CD8-positive, alpha-beta memory T cell (primary cell): Measurements from ENCODE around the gene YEATS4. TPM values are rescaled to one million over a fixed set of nuclear protein-coding genes. Genes with fewer than 3 reads are reported as not detected.
A peak's percentile ranks its signal among the peaks of the same experiment; 100 is the strongest.

Source experiments
- CTCF ChIA-PET: fragments of 350-600 bp; sonication (Branson Sonifier 250); formaldehyde crosslinking; loops from one replicate; lab custom pipeline; 2021; ENCODE audit warnings: antibody characterized with exemption; lab: Charles Lee
- POLR2A ChIA-PET: fragments of 350-600 bp; sonication (Branson Sonifier 250); formaldehyde crosslinking; loops from one replicate; lab custom pipeline; 2021; ENCODE audit warnings: antibody characterized with exemption; lab: Charles Lee
- DNase-seq, 5 donors: peaks; one replicate each; pipeline versions ENCODE4 v3.0.0 to v3.0.0-alpha.2; 2020 to 2022; ENCODE audit warnings: mixed read lengths in 1 of 5
- H3K27ac ChIP-seq: one replicate; pipeline ENCODE4 v1.7.0; 2013; ENCODE audit warnings: low read depth, mild to moderate bottlenecking, low read length, moderate library complexity
- H3K27me3 ChIP-seq: 2 replicates; pipeline ENCODE4 v1.7.0; 2013; ENCODE audit warnings: low read length, mild to moderate bottlenecking; ENCODE audit not compliant: insufficient read depth, poor library complexity, severe bottlenecking
- H3K36me3 ChIP-seq: 2 replicates; pipeline ENCODE4 v1.7.0; 2013; ENCODE audit warnings: mild to moderate bottlenecking, low read length, moderate library complexity; ENCODE audit not compliant: insufficient read depth
- H3K4me1 ChIP-seq: 2 replicates; pipeline ENCODE4 v1.7.0; 2013; ENCODE audit warnings: mild to moderate bottlenecking, low read length, moderate library complexity; ENCODE audit not compliant: insufficient read depth
- H3K4me3 ChIP-seq: 2 replicates; pipeline ENCODE4 v1.7.0; 2013; ENCODE audit warnings: mild to moderate bottlenecking, low read length
- H3K9me3 ChIP-seq: 2 replicates; pipeline ENCODE4 v1.7.0; 2013; ENCODE audit warnings: mild to moderate bottlenecking, low read length
- H3K27ac Mint-ChIP-seq, 8 donors: one replicate each; pipeline ENCODE4 v1.8.0; 2020 to 2021; ENCODE audit warnings: mixed read lengths in 8 of 8, mild to moderate bottlenecking in 6 of 8, inconsistent platforms in 3 of 8, moderate library complexity in 3 of 8
- H3K27me3 Mint-ChIP-seq, 2 donors: one replicate each; pipeline ENCODE4 v1.8.0; 2020 to 2021; ENCODE audit warnings: mixed read lengths in 2 of 2, mild to moderate bottlenecking in 1 of 2, moderate library complexity in 1 of 2
- H3K36me3 Mint-ChIP-seq, 3 donors: one replicate each; pipeline ENCODE4 v1.8.0; 2020 to 2021; ENCODE audit warnings: mixed read lengths in 3 of 3, inconsistent platforms in 1 of 3, mild to moderate bottlenecking in 1 of 3
- H3K4me1 Mint-ChIP-seq, 3 donors: one replicate each; pipeline ENCODE4 v1.8.0; 2020 to 2021; ENCODE audit warnings: mixed read lengths in 3 of 3, inconsistent platforms in 1 of 3, mild to moderate bottlenecking in 1 of 3
- H3K4me3 Mint-ChIP-seq, 7 donors: one replicate each; pipeline ENCODE4 v1.8.0; 2020 to 2021; ENCODE audit warnings: mixed read lengths in 7 of 7, mild to moderate bottlenecking in 6 of 7, moderate library complexity in 4 of 7, inconsistent platforms in 2 of 7
- H3K9me3 Mint-ChIP-seq, 5 donors: one replicate each; pipeline ENCODE4 v1.8.0; 2020 to 2022; ENCODE audit warnings: mixed read lengths in 5 of 5, mild to moderate bottlenecking in 3 of 5, moderate library complexity in 2 of 5, inconsistent platforms in 1 of 5
- polyA plus RNA-seq: library from polyadenylated mRNA; unstranded; fragments of 300-500 nt; fragmentation: Illumina TruSeq; gene quantifications from one replicate; pipeline ENCODE4 v1.2.3, GENCODE V29; 2021
- total RNA-seq, 2 experiments: library from RNA; stranded (reverse); gene quantifications; one replicate each; pipeline ENCODE4 v1.2.3, GENCODE V29; 2021

Gene YEATS4
- total and polyA plus RNA-seq, 3 experiments from 2014 or later, result 26.6 to 39.7 (median 34.9) TPM

- Histone ChIP-seq H3K36me3 (no peaks in the 10 kb centered on the region), H3K27me3 (no peaks in the 10 kb centered on the region), H3K9me3 (no peaks in the 10 kb centered on the region), H3K4me1 (no peaks in the 10 kb centered on the region), H3K4me3 (no peak overlapping the region), H3K27ac (no peak overlapping the region)
- peaks cover 4 to 17% (median 13%) of the 10 kb centered on the region in 3 donors for H3K36me3 Mint-ChIP-seq
- H3K27me3 Mint-ChIP-seq, result no peaks in the 10 kb centered on the region
- no peak overlapping the region for H3K4me3 Mint-ChIP-seq
- H3K27ac Mint-ChIP-seq, result no peak overlapping the region
- H3K4me1 Mint-ChIP-seq, result no peaks in the 10 kb centered on the region
- peaks cover 0 to 5% (median 0%) of the 10 kb centered on the region in 5 donors for H3K9me3 Mint-ChIP-seq
- POLR2A ChIA-PET, result no interaction called here
- CTCF ChIA-PET, result no interaction called here
- no peak for DNase-seq
These were observed 42.4 kb downstream of the YEATS4 start for GRCh38 chr12:69401940-69402339.

DNA sequence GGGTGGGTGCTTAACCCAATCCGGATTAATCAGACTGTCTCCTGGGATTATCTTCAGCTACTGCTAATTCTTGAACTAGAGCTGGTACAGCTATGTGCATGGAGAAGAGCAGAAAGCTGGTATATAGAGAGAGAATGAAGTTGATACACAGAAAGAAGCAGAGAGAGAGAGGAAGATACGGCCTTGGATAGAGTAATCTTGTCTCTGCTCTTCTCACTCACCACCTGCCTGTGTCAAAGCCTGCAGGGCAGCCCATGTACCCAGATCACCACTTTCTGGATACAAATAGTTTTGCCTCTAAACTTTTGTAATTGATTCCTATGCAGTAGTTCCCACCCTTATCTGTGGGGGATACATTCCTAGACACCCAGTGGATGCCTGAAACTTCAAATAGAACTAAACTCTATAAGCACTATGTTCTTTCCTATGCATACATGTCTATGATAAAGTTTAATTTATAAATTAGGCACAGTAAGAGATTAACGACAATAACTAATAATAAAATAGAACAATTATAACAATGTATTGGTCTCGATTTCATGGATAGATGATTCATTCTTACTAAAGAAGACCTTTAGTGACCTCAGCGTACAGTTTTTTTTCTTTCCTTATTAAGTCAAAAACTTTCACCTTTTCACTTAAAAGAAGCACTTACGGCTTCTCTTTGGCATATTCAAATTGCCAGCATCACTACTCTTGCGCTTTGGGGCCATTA lies 45.5 kb downstream of the YEATS4 start:
- H3K9me3 Mint-ChIP-seq, result no peaks in the 10 kb centered on the region
- Histone ChIP-seq H3K4me1 (no peaks in the 10 kb centered on the region), H3K36me3 (no peaks in the 10 kb centered on the region), H3K27me3 (no peaks in the 10 kb centered on the region), H3K9me3 (no peaks in the 10 kb centered on the region), H3K4me3 (no peak overlapping the region), H3K27ac (no peak overlapping the region)
- CTCF ChIA-PET, result interaction anchor here (1.0 kb wide), 1 partner anchor 234 kb away, joined by 3 read pairs; no protein-coding TSS in a partner anchor
- POLR2A ChIA-PET, result no interaction called here
- no peak overlapping the region for H3K27ac Mint-ChIP-seq
- H3K4me1 Mint-ChIP-seq, result no peaks in the 10 kb centered on the region
- H3K36me3 Mint-ChIP-seq, result peaks cover 0 to 13% (median 10%) of the 10 kb centered on the region in 3 donors
- H3K4me3 Mint-ChIP-seq, result no peak overlapping the region
- no peak for DNase-seq
- no peaks in the 10 kb centered on the region for H3K27me3 Mint-ChIP-seq

- no peaks in the 10 kb centered on the region for H3K4me1 Mint-ChIP-seq
- peaks cover 0 to 18% (median 10%) of the 10 kb centered on the region in 3 donors for H3K36me3 Mint-ChIP-seq
- H3K9me3 ChIP-seq, result no peaks in the 10 kb centered on the region
- H3K27me3 Mint-ChIP-seq, result no peaks in the 10 kb centered on the region
- CTCF ChIA-PET, result no interaction called here
- no peaks in the 10 kb centered on the region for H3K27me3 ChIP-seq
- no peak overlapping the region for H3K27ac Mint-ChIP-seq
- no peaks in the 10 kb centered on the region for H3K36me3 ChIP-seq
- no peak overlapping the region for H3K4me3 Mint-ChIP-seq
- no peak for DNase-seq
- H3K4me3 ChIP-seq, result no peak overlapping the region
- H3K9me3 Mint-ChIP-seq, result no peaks in the 10 kb centered on the region
- H3K27ac ChIP-seq, result no peak overlapping the region
- H3K4me1 ChIP-seq, result no peaks in the 10 kb centered on the region
- POLR2A ChIA-PET, result no interaction called here
These were observed 46.0 kb downstream of the YEATS4 start for GRCh38 chr12:69405566-69405865.

DNA sequence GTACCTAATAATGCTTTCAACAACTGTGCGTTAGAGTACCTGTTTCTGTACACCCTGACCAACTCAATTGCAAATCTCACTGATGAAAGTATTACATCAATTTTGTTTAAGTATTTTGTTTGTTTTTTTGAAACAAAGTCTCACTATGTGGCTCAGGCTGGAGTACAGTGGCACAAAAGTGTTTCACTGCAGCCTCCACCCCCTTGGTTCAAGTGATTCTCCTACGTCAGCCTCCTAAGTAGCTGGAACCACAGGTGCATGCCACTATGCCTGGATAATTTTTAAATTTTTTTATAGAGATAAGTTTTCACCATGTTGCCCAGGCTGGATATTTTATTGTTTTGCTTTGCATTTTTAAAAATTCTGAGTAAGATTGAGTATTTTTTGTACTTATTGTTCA lies 46.7 kb downstream of the YEATS4 start:
- no peak for DNase-seq
- no peaks in the 10 kb centered on the region for H3K27me3 Mint-ChIP-seq
- Histone ChIP-seq H3K9me3 (no peaks in the 10 kb centered on the region), H3K27me3 (no peaks in the 10 kb centered on the region), H3K27ac (no peak overlapping the region), H3K4me1 (no peaks in the 10 kb centered on the region), H3K36me3 (no peaks in the 10 kb centered on the region), H3K4me3 (no peak overlapping the region)
- no peaks in the 10 kb centered on the region for H3K9me3 Mint-ChIP-seq
- H3K4me3 Mint-ChIP-seq, result no peak overlapping the region
- H3K4me1 Mint-ChIP-seq, result no peaks in the 10 kb centered on the region
- ChIA-PET CTCF (no interaction called here), POLR2A (no interaction called here)
- no peak overlapping the region for H3K27ac Mint-ChIP-seq
- peaks cover 0 to 19% (median 10%) of the 10 kb centered on the region in 3 donors for H3K36me3 Mint-ChIP-seq

- H3K27me3 ChIP-seq, result no peaks in the 10 kb centered on the region
- Mint-ChIP-seq H3K27me3 (peaks cover 0 to 2% of the 10 kb centered on the region in 2 donors), H3K4me1 (no peaks in the 10 kb centered on the region), H3K27ac (no peak overlapping the region), H3K9me3 (no peaks in the 10 kb centered on the region), H3K4me3 (no peak overlapping the region), H3K36me3 (peaks cover 0 to 26% (median 15%) of the 10 kb centered on the region in 3 donors)
- no peak for DNase-seq
- H3K9me3 ChIP-seq, result no peaks in the 10 kb centered on the region
- H3K4me1 ChIP-seq, result no peaks in the 10 kb centered on the region
- POLR2A ChIA-PET, result no interaction called here
- H3K36me3 ChIP-seq, result no peaks in the 10 kb centered on the region
- H3K4me3 ChIP-seq, result no peak overlapping the region
- no peak overlapping the region for H3K27ac ChIP-seq
- CTCF ChIA-PET, result no interaction called here
These were observed 51.0 kb downstream of the YEATS4 start for GRCh38 chr12:69410571-69410970.

GRCh38 chr12:69412655-69413054 lies 53.1 kb downstream of the YEATS4 start:
- H3K27ac ChIP-seq, result no peak overlapping the region
- no peaks in the 10 kb centered on the region for H3K36me3 ChIP-seq
- H3K4me3 ChIP-seq, result no peak overlapping the region
- H3K4me1 Mint-ChIP-seq, result no peaks in the 10 kb centered on the region
- ChIA-PET POLR2A (no interaction called here), CTCF (no interaction called here)
- no peaks in the 10 kb centered on the region for H3K27me3 ChIP-seq
- no peak for DNase-seq
- peaks cover 0 to 23% (median 13%) of the 10 kb centered on the region in 3 donors for H3K36me3 Mint-ChIP-seq
- no peaks in the 10 kb centered on the region for H3K9me3 ChIP-seq
- H3K9me3 Mint-ChIP-seq, result no peaks in the 10 kb centered on the region
- no peaks in the 10 kb centered on the region for H3K4me1 ChIP-seq
- H3K4me3 Mint-ChIP-seq, result no peak overlapping the region
- no peak overlapping the region for H3K27ac Mint-ChIP-seq
- peaks cover 0 to 2% of the 10 kb centered on the region in 2 donors for H3K27me3 Mint-ChIP-seq

DNA sequence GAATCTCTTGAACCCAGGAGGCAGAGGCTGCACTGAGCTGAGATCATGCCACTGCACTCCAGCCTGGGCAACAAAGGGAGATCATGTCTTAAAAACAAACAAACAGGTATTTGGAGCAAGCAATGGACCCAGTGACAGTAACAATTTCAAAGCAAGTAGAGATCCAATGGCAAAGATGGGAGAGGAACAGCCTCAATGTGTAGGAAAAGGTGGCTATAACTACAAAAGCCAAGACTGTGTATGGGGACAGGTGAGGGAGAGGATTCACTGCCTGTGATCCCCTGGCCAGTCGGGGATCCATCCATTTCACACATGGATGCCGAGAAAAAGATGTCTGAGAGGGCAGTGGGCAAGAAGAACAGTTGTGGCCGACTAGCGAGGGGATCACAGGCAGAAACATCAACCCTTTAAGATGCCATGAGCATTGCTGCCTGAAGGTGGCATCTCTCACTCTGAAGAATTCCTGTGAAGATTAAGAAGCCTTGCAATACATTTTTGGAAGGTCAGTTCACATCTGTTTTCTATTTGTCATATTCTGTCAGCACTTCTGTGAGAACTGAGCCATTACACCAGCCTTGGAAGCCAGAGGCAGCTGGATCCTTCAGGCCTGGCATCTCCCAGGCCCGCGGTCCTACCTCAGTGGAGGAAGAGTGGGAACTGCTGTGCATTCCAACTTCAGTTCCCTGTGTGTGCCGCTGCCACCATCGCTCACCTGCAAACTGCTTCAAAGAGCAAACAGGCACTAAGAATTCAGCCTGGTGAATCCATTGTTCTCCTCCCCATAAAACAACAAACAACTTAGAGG lies 56.1 kb downstream of the YEATS4 start:
- no peaks in the 10 kb centered on the region for H3K9me3 Mint-ChIP-seq
- POLR2A ChIA-PET, result no interaction called here

DNA sequence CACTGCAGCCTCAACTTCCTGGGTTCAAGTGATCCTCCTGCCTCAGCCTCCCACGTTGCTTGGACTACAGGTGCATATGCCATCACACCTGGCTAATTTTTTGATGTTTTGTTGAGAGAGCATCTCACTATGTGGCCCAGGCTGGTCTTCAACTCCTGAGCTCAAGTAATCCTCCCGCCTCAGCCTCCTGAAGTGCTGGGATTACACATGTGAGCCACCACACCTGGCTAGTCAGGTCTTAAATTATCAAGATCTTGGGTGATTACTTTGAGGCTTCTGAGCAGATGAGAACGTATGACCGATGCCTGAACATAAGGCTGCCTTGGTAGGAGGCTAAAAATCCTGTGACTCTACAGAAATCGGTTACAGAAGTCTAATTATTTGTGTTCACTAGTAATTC lies 57.7 kb downstream of the YEATS4 start:
- CTCF ChIA-PET, result no interaction called here
- no peaks in the 10 kb centered on the region for H3K27me3 ChIP-seq
- Mint-ChIP-seq H3K4me1 (no peaks in the 10 kb centered on the region), H3K27me3 (peaks cover 0 to 2% of the 10 kb centered on the region in 2 donors), H3K36me3 (peaks cover 0 to 10% (median 1%) of the 10 kb centered on the region in 3 donors), H3K27ac (no peak overlapping the region), H3K4me3 (no peak overlapping the region), H3K9me3 (no peaks in the 10 kb centered on the region)
- no peaks in the 10 kb centered on the region for H3K36me3 ChIP-seq
- no peaks in the 10 kb centered on the region for H3K9me3 ChIP-seq
- H3K4me3 ChIP-seq, result no peak overlapping the region
- no peak for DNase-seq
- POLR2A ChIA-PET, result no interaction called here
- no peaks in the 10 kb centered on the region for H3K4me1 ChIP-seq
- H3K27ac ChIP-seq, result no peak overlapping the region

More for the DNA sequence above, 56.1 kb downstream of the YEATS4 start:
- H3K9me3 ChIP-seq, result no peaks in the 10 kb centered on the region
- peaks cover 0 to 2% of the 10 kb centered on the region in 2 donors for H3K27me3 Mint-ChIP-seq
- CTCF ChIA-PET, result no interaction called here
- H3K27ac Mint-ChIP-seq, result peak overlapping the region in 1 of 8 donors; percentile 7
- no peak for DNase-seq
- H3K4me3 Mint-ChIP-seq, result no peak overlapping the region
- no peaks in the 10 kb centered on the region for H3K4me1 Mint-ChIP-seq
- no peak overlapping the region for H3K27ac ChIP-seq
- no peaks in the 10 kb centered on the region for H3K27me3 ChIP-seq
- no peaks in the 10 kb centered on the region for H3K36me3 ChIP-seq
- no peak overlapping the region for H3K4me3 ChIP-seq
- no peaks in the 10 kb centered on the region for H3K4me1 ChIP-seq
- H3K36me3 Mint-ChIP-seq, result peaks cover 0 to 10% (median 6%) of the 10 kb centered on the region in 3 donors
